Fibroblast of lung (primary cell): ENCODE results near the gene CRADD. TPM values are rescaled to one million over a fixed set of nuclear protein-coding genes. Genes with fewer than 3 reads are reported as not detected.
A peak's percentile ranks its signal among the peaks of the same experiment; 100 is the strongest.
"Not testable (repeated sequence)": the region's sequence is repeated elsewhere in the genome, so short reads cannot be mapped to it uniquely, and the experiment has no call there.

ENCODE experiments used
- DNase-seq, 2 donors: peaks; one replicate each; pipeline versions ENCODE4 v3.0.0 to v3.0.0-alpha.2; 2010; ENCODE audit warnings: low read depth in 2 of 2
- H2AFZ ChIP-seq: 2 replicates; pipeline ENCODE4 v1.5.1; 2012; ENCODE audit warnings: low read length, control low read depth, inconsistent platforms
- H3K27ac ChIP-seq: 2 replicates; pipeline ENCODE4 v1.5.1; 2011; ENCODE audit warnings: low read length, control low read depth; ENCODE audit not compliant: insufficient read depth
- H3K27me3 ChIP-seq: 2 replicates; pipeline ENCODE4 v1.5.1; 2011; ENCODE audit warnings: mild to moderate bottlenecking, low read length; ENCODE audit not compliant: control insufficient read depth, insufficient read depth
- H3K36me3 ChIP-seq: 2 replicates; pipeline ENCODE4 v1.5.1; 2011; ENCODE audit warnings: low read length; ENCODE audit not compliant: control insufficient read depth, insufficient read depth
- H3K4me1 ChIP-seq: 2 replicates; pipeline ENCODE4 v1.5.1; 2011; ENCODE audit warnings: low read length; ENCODE audit not compliant: control insufficient read depth, insufficient read depth; ENCODE audit errors: extremely low read depth
- H3K4me2 ChIP-seq: 2 replicates; pipeline ENCODE4 v1.5.1; 2011; ENCODE audit warnings: low read length, control low read depth; ENCODE audit not compliant: insufficient read depth; ENCODE audit errors: extremely low read depth
- H3K4me3 ChIP-seq, 4 experiments: fragments of 200-600 bp in 1 of 4; sonication (generic) in 1 of 4; replicated peaks in 1 of 4; 2 replicates each; pipeline ENCODE4 v1.5.1; 2011 to 2016; ENCODE audit warnings: low read length in 4 of 4, low read depth in 3 of 4, mild to moderate bottlenecking in 3 of 4, control low read depth in 2 of 4, inconsistent platforms in 1 of 4, mixed read lengths in 1 of 4; ENCODE audit not compliant: insufficient read depth in 1 of 4; ENCODE audit errors: control extremely low read depth in 1 of 4
- H3K79me2 ChIP-seq: 2 replicates; pipeline ENCODE4 v1.5.1; 2012; ENCODE audit warnings: mild to moderate bottlenecking, low read length, inconsistent platforms; ENCODE audit not compliant: control insufficient read depth, insufficient read depth
- H3K9ac ChIP-seq: 2 replicates; pipeline ENCODE4 v1.5.1; 2011; ENCODE audit warnings: mild to moderate bottlenecking, low read length, control low read depth; ENCODE audit not compliant: insufficient read depth
- H3K9me3 ChIP-seq: 2 replicates; pipeline ENCODE4 v1.5.1; 2012; ENCODE audit warnings: low read depth, low read length; ENCODE audit not compliant: control insufficient read depth, insufficient read depth
- H4K20me1 ChIP-seq: 2 replicates; pipeline ENCODE4 v1.5.1; 2011; ENCODE audit warnings: low read length; ENCODE audit not compliant: control insufficient read depth, insufficient read depth; ENCODE audit errors: extremely low read depth
- EZH2 ChIP-seq: IDR thresholded peaks from 2 replicates; pipeline ENCODE4 v1.5.1; 2012; ENCODE audit warnings: low read length, control low read depth, mild to moderate bottlenecking; ENCODE audit errors: missing control alignments
- polyA plus RNA-seq, 2 donors: library from polyadenylated mRNA; depleted of rRNA in 1 of 2; stranded (reverse) in 1 of 2; unstranded in 1 of 2; fragments of >200 nt; gene quantifications; 2 replicates each; pipeline ENCODE4 v1.2.1, GENCODE V29; 2011 to 2012; ENCODE audit warnings: missing spikeins in 1 of 2
- total RNA-seq: library from RNA; depleted of rRNA; stranded (reverse); fragments of >200 nt; gene quantifications from 2 replicates; pipeline ENCODE4 v1.2.1, GENCODE V29; 2014
- TF ChIP-seq, protein P1 (sequence below), 2 donors: IDR thresholded peaks in 1 of 2; conservative IDR thresholded peaks in 1 of 2; 1 replicate in 1 of 2; 2 replicates in 1 of 2; pipeline ENCODE4 v1.5.1; 2011 to 2012; ENCODE audit warnings: low read length in 2 of 2, control low read depth in 1 of 2, inconsistent platforms in 1 of 2, low read depth in 1 of 2, mild to moderate bottlenecking in 1 of 2

Gene CRADD
- total and polyA plus RNA-seq, 2 donors (not counting 1 experiment from before 2014, with no cell fraction given) = 13.5 to 21.1 TPM

DNA sequence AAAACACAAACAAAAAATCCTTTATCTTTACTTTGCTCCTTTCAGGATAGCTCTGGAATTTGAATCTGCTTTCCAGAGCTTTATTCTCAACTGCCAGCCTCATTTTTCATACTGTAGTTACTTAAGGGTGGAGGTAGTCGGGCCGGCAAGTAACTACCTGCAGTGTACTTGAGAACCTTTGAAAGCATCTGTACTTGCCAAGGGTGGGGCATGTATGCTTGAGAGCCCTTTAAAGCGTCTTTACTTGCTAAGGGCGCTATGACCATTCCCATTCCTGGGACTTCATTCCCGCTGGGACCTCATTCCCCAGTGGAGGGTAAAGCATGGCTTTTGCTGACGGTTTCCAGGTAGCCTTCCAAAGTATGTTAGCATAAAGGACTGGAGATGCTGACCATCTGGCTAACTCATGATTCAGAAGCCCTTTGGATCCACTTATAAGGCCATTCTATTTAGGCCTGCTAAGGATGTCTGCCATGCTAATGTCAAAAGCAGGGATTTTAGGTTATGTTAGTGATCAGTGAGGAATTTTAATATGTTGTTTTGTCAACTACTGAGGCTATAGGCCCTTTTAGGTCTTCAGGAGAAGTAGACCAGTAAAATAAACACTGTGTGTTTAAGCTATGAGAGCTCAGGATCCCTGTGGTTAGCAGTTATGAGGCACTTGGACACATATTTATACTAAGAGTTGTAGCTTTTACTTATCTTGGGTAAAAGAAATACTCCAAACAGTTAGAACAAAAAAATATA, 74.9 kb downstream of the CRADD start:
- H3K9me3 ChIP-seq = no peaks in the 10 kb centered on the region
- no peaks in the 10 kb centered on the region for H4K20me1 ChIP-seq
- peak overlapping the region; percentile 49 for H3K27ac ChIP-seq
- no peak overlapping the region for H2AFZ ChIP-seq
- no peak for TF ChIP-seq EZH2
- TF ChIP-seq, protein P1, sequence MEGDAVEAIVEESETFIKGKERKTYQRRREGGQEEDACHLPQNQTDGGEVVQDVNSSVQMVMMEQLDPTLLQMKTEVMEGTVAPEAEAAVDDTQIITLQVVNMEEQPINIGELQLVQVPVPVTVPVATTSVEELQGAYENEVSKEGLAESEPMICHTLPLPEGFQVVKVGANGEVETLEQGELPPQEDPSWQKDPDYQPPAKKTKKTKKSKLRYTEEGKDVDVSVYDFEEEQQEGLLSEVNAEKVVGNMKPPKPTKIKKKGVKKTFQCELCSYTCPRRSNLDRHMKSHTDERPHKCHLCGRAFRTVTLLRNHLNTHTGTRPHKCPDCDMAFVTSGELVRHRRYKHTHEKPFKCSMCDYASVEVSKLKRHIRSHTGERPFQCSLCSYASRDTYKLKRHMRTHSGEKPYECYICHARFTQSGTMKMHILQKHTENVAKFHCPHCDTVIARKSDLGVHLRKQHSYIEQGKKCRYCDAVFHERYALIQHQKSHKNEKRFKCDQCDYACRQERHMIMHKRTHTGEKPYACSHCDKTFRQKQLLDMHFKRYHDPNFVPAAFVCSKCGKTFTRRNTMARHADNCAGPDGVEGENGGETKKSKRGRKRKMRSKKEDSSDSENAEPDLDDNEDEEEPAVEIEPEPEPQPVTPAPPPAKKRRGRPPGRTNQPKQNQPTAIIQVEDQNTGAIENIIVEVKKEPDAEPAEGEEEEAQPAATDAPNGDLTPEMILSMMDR (conservative IDR thresholded peaks at IDR 0.05 in 1 of 2, IDR thresholded peaks at IDR 0.05 in 1 of 2; ENCODE audit: low read depth in 1 of 2, low read length in 2 of 2) = no peak
- peaks cover 6% of the 10 kb centered on the region for H3K4me1 ChIP-seq
- H3K9ac ChIP-seq = no peak overlapping the region
- no peak overlapping the region for H3K4me3 ChIP-seq
- H3K36me3 ChIP-seq = no peaks in the 10 kb centered on the region
- no peaks in the 10 kb centered on the region for H3K79me2 ChIP-seq
- peak; percentile 94 to 95 for DNase-seq
- H3K4me2 ChIP-seq = no peak overlapping the region
- no peaks in the 10 kb centered on the region for H3K27me3 ChIP-seq

DNA sequence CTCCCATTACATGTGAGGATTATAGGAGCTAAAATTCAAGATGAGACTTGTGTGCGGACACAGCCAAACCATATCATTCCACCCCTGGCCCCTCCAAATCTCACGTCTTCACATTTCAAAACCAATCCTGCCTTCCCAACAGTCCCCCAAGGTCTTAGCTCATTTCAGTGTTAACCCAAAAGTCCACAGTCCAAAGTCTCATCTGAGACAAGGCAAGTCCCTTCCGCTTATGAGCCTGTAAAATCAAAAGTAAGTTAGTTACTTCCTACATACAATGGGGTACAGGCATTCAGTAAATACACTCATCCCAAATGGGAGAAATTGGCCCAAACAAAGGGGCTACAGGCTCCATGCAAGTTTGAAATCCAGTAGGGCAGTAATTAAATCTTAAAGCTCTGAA, 76.1 kb downstream of the CRADD start:
- H3K27ac ChIP-seq = no peak overlapping the region
- no peaks in the 10 kb centered on the region for H3K9me3 ChIP-seq
- no peak overlapping the region for H3K4me2 ChIP-seq
- peaks cover 6% of the 10 kb centered on the region for H3K4me1 ChIP-seq
- no peaks in the 10 kb centered on the region for H3K36me3 ChIP-seq
- H3K4me3 ChIP-seq = no peak overlapping the region
- H3K79me2 ChIP-seq = no peaks in the 10 kb centered on the region
- H2AFZ ChIP-seq = no peak overlapping the region
- no peak for DNase-seq
- H3K9ac ChIP-seq = no peak overlapping the region
- TF ChIP-seq EZH2 = no peak
- TF ChIP-seq, protein P1 (conservative IDR thresholded peaks at IDR 0.05 in 1 of 2, IDR thresholded peaks at IDR 0.05 in 1 of 2; ENCODE audit: low read depth in 1 of 2, low read length in 2 of 2) = no peak
- H3K27me3 ChIP-seq = no peaks in the 10 kb centered on the region
- H4K20me1 ChIP-seq = no peaks in the 10 kb centered on the region

DNA sequence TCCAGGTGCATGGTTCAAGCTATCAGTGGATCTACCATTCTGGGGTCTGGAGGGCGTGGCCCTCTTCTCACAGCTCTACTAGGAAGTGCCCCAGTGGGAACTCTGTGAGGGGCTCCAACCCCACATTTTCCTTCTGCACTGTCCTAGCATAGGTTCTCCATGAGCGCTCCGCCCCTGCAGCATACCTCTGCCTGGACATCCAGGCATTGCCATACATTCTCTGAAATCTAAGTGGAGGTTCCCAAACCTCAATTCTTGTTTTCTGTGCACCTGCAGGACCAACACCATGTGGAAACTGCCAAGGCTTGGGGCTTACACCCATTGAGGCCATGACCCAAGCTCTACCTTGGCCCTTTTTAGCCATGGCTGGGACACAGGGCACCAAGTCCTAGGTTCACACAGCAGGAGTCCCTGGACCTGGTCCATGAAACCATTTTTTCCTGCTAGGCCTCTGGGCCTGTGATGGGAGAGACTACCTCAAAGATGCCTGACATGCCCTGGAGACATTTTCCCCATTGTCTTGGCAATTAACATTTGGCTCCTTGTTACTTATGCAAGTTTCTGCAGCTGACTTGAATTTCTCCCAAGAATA, 76.8 kb downstream of the CRADD start:
- Histone ChIP-seq H3K4me3 (no peak overlapping the region), H3K9me3 (no peaks in the 10 kb centered on the region), H3K27ac (no peak overlapping the region), H3K4me1 (peaks cover 8% of the 10 kb centered on the region), H3K4me2 (no peak overlapping the region), H3K9ac (no peak overlapping the region), H3K79me2 (no peaks in the 10 kb centered on the region), H4K20me1 (no peaks in the 10 kb centered on the region), H2AFZ (no peak overlapping the region), H3K27me3 (no peaks in the 10 kb centered on the region), H3K36me3 (no peaks in the 10 kb centered on the region)
- no peak for DNase-seq
- TF ChIP-seq, protein P1 (conservative IDR thresholded peaks at IDR 0.05 in 1 of 2, IDR thresholded peaks at IDR 0.05 in 1 of 2; ENCODE audit: low read depth in 1 of 2, low read length in 2 of 2) = no peak
- TF ChIP-seq EZH2 = no peak

DNA sequence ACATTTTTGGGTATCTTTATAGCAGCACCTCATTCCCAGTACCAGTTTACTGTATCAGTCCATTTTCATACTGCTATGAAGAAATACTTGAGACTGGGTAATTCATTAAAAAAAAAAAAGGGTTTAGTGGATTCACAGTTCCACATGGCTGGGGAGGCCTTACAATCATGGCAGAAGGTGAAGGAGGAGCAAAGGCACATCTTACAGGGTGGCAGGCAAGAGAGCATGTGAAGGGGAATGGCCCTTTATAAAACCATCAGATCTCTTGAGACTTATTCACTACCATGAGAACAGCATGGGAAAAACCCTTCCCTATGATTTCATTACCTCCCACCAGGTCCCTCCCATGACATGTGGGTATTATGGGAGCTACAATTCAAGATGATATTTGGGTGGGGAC, 77.7 kb downstream of the CRADD start:
- not testable (repeated sequence) for H3K79me2 ChIP-seq, H3K27ac ChIP-seq, H3K4me2 ChIP-seq, H3K9me3 ChIP-seq, H3K4me3 ChIP-seq, H2AFZ ChIP-seq, DNase-seq, H3K27me3 ChIP-seq, H3K9ac ChIP-seq, H3K36me3 ChIP-seq, H4K20me1 ChIP-seq
- peaks cover 15% of the 10 kb centered on the region for H3K4me1 ChIP-seq
